IPS-NIHi7 (cell line): ENCODE measurements around the gene MDFIC2.

Experiments
- DNase-seq: peaks from one replicate; pipeline ENCODE4 v3.0.0; 2012; ENCODE audit warnings: mixed read lengths; ENCODE audit errors: extremely low spot score

MDFIC2 gene

GRCh38 chr3:70180664-70181063 is 131.8 kb downstream of the MDFIC2 start:
- DNase-seq: no peak

- no peak for DNase-seq
These were observed 133.3 kb downstream of the MDFIC2 start for GRCh38 chr3:70179111-70179510.

GRCh38 chr3:70177881-70178645 is 134.4 kb downstream of the MDFIC2 start:
- DNase-seq: no peak

- DNase-seq: no peak
These were observed 136.2 kb downstream of the MDFIC2 start for GRCh38 chr3:70176224-70176623.

GRCh38 chr3:70156808-70157207 is 155.6 kb downstream of the MDFIC2 start:
- DNase-seq: no peak

- DNase-seq: no peak
These were observed 161.8 kb downstream of the MDFIC2 start for GRCh38 chr3:70150599-70150998.

GRCh38 chr3:70149714-70150400 is 162.6 kb downstream of the MDFIC2 start:
- no peak for DNase-seq
